NCI-H1417 treated with DMSO at 0.1 percent for 48 hours (cell line): ENCODE data around the gene GABRB3.

Experiments
- DNase-seq: peaks from one replicate; lab custom pipeline; 2025; lab: John Stamatoyannopoulos, UW

The GABRB3 gene

GRCh38 chr15:26676115-26676514 lies 96.8 kb downstream of the GABRB3 start:
- DNase-seq: no peak

- DNase-seq: no peak
Measured at GRCh38 chr15:26674467-26674866, 98.4 kb downstream of the GABRB3 start.

GRCh38 chr15:26673445-26673844 lies 99.4 kb downstream of the GABRB3 start:
- DNase-seq: no peak

- DNase-seq: no peak
Measured at GRCh38 chr15:26670116-26670515, 102.8 kb downstream of the GABRB3 start.

- no peak for DNase-seq
Measured at GRCh38 chr15:26667222-26667988, 105.5 kb downstream of the GABRB3 start.

- DNase-seq: no peak
Measured at GRCh38 chr15:26665957-26666791, 106.7 kb downstream of the GABRB3 start.

GRCh38 chr15:26662283-26662682 lies 110.6 kb downstream of the GABRB3 start:
- DNase-seq: peak; percentile 2

- no peak for DNase-seq
Measured at GRCh38 chr15:26661748-26662147, 111.1 kb downstream of the GABRB3 start.

- no peak for DNase-seq
Measured at GRCh38 chr15:26661107-26661506, 111.8 kb downstream of the GABRB3 start.

- no peak for DNase-seq
Measured at GRCh38 chr15:26660241-26660640, 112.6 kb downstream of the GABRB3 start.

- no peak for DNase-seq
Measured at GRCh38 chr15:26658290-26658689, 114.6 kb downstream of the GABRB3 start.

GRCh38 chr15:26656080-26656479 lies 116.8 kb downstream of the GABRB3 start:
- DNase-seq: no peak

- no peak for DNase-seq
Measured at GRCh38 chr15:26651909-26652308, 121.0 kb downstream of the GABRB3 start.

GRCh38 chr15:26648676-26649075 lies 124.2 kb downstream of the GABRB3 start:
- no peak for DNase-seq

GRCh38 chr15:26644948-26645347 lies 127.9 kb downstream of the GABRB3 start:
- DNase-seq: no peak

- DNase-seq: no peak
Measured at GRCh38 chr15:26641144-26641543, 131.7 kb downstream of the GABRB3 start.

- DNase-seq: no peak
Measured at GRCh38 chr15:26640601-26641000, 132.3 kb downstream of the GABRB3 start.

- DNase-seq: no peak
Measured at GRCh38 chr15:26639966-26640365, 132.9 kb downstream of the GABRB3 start.

GRCh38 chr15:26635614-26636013 lies 137.3 kb downstream of the GABRB3 start:
- DNase-seq: no peak

- DNase-seq: no peak
Measured at GRCh38 chr15:26635105-26635504, 137.8 kb downstream of the GABRB3 start.

GRCh38 chr15:26634319-26634718 lies 138.5 kb downstream of the GABRB3 start:
- no peak for DNase-seq

GRCh38 chr15:26632500-26632899 lies 140.4 kb downstream of the GABRB3 start:
- DNase-seq: no peak

- DNase-seq: no peak
Measured at GRCh38 chr15:26631894-26632293, 141.0 kb downstream of the GABRB3 start.
